SK-N-SH (cell line): ENCODE measurements around the gene NCKAP5. TPM values are rescaled to one million over a fixed set of nuclear protein-coding genes. Genes with fewer than 3 reads are reported as not detected.

Experiments used
- CTCF ChIA-PET: fragments of 300-600, 350-600 bp; formaldehyde crosslinking; extraction: SDS; loops from one replicate; lab custom pipeline; 2021; lab: Yijun Ruan, JAX
- POLR2A ChIA-PET: fragments of 350-600 bp; sonication (Branson Sonifier 250); formaldehyde crosslinking; extraction: SDS; loops from one replicate; lab custom pipeline; 2020; ENCODE audit warnings: antibody characterized with exemption, inconsistent platforms; lab: Yijun Ruan, JAX
- DNase-seq: peaks from one replicate; pipeline ENCODE4 v3.0.0; 2012
- H2AFZ ChIP-seq: fragments of 200-600 bp; sonication (generic); 2 replicates; pipeline ENCODE4 v1.8.1; 2016; ENCODE audit warnings: antibody characterized with exemption, mild to moderate bottlenecking, low read depth
- H3F3A ChIP-seq: fragments of 200-600 bp; sonication (generic); replicated peaks from 2 replicates; pipeline ENCODE3; 2016; ENCODE audit warnings: antibody characterized with exemption, mild to moderate bottlenecking; ENCODE audit not compliant: insufficient read depth
- H3K27ac ChIP-seq, 2 experiments: fragments of 200-500 bp in 1 of 2; fragments of 200-600 bp in 1 of 2; sonication (Bioruptor generic) in 1 of 2; sonication (generic), shearing (Covaris generic) in 1 of 2; 2 replicates each; pipeline versions ENCODE4 v1.5.1 to v1.6.1; 2014 to 2016; ENCODE audit warnings: low read depth in 2 of 2, inconsistent platforms in 1 of 2, low read length in 1 of 2, mild to moderate bottlenecking in 1 of 2, mixed read lengths in 1 of 2
- H3K27me3 ChIP-seq: fragments of 200-600 bp; sonication (generic), shearing (Covaris generic); 2 replicates; pipeline ENCODE4 v1.6.1; 2016; ENCODE audit warnings: mixed run types; ENCODE audit not compliant: insufficient read depth
- H3K36me3 ChIP-seq, 2 experiments: fragments of 200-500 bp in 1 of 2; fragments of 200-600 bp in 1 of 2; sonication (Bioruptor generic) in 1 of 2; sonication (generic) in 1 of 2; replicated peaks in 1 of 2; 2 replicates each; pipeline versions ENCODE3 to v1.5.1; 2014 to 2016; ENCODE audit warnings: low read length in 1 of 2, mild to moderate bottlenecking in 1 of 2; ENCODE audit not compliant: insufficient read depth in 2 of 2, control insufficient read depth in 1 of 2
- H3K4me1 ChIP-seq, 2 experiments: fragments of 200-500 bp in 1 of 2; fragments of 200-600 bp in 1 of 2; sonication (Bioruptor generic) in 1 of 2; sonication (generic), shearing (Covaris generic) in 1 of 2; 2 replicates each; pipeline versions ENCODE4 v1.5.1 to v1.6.1; 2014 to 2016; ENCODE audit warnings: low read depth in 1 of 2, low read length in 1 of 2, mixed run types in 1 of 2; ENCODE audit not compliant: insufficient read depth in 2 of 2, control insufficient read depth in 1 of 2
- H3K4me2 ChIP-seq: fragments of 200-600 bp; sonication (generic), shearing (Covaris generic); 2 replicates; pipeline ENCODE4 v1.6.1; 2017; ENCODE audit warnings: mixed run types
- H3K4me3 ChIP-seq, 2 experiments: fragments of 200-500 bp in 1 of 2; fragments of 200-600 bp in 1 of 2; sonication (Bioruptor generic) in 1 of 2; sonication (generic), shearing (Covaris generic) in 1 of 2; 2 replicates each; pipeline versions ENCODE4 v1.5.1 to v1.8.1; 2014 to 2016; ENCODE audit warnings: low read depth in 2 of 2, inconsistent platforms in 1 of 2, low read length in 1 of 2, mild to moderate bottlenecking in 1 of 2, mixed read lengths in 1 of 2, moderate library complexity in 1 of 2
- H3K79me2 ChIP-seq: fragments of 200-600 bp; sonication (generic); 2 replicates; pipeline ENCODE4 v1.8.1; 2017; ENCODE audit warnings: mild to moderate bottlenecking; ENCODE audit not compliant: insufficient read depth
- H3K9ac ChIP-seq: fragments of 200-600 bp; sonication (generic); 2 replicates; pipeline ENCODE4 v1.6.1; 2017; ENCODE audit warnings: mixed run types
- H3K9me2 ChIP-seq: fragments of 200-600 bp; sonication (generic); 2 replicates; pipeline ENCODE4 v1.6.1; 2017; ENCODE audit warnings: mixed run types
- H3K9me3 ChIP-seq: fragments of 200-600 bp; sonication (generic); 2 replicates; pipeline ENCODE4 v1.6.1; 2017; ENCODE audit warnings: mixed run types, mild to moderate bottlenecking, moderate library complexity
- H4K20me1 ChIP-seq: fragments of 200-600 bp; sonication (generic); 2 replicates; pipeline ENCODE4 v1.6.1; 2017; ENCODE audit warnings: mild to moderate bottlenecking, mixed run types; ENCODE audit not compliant: insufficient read depth
- CTCF ChIP-seq: fragments of 200-600 bp; sonication (generic); IDR thresholded peaks from 2 replicates; pipeline ENCODE4 v1.6.1; 2017; ENCODE audit warnings: antibody characterized with exemption, mild to moderate bottlenecking, moderate library complexity
- ELF1 ChIP-seq: IDR thresholded peaks from 2 replicates; pipeline ENCODE4 v1.4.0; 2012
- EZH2phosphoT487 ChIP-seq: fragments of 200-600 bp; sonication (generic); IDR thresholded peaks from 2 replicates; pipeline ENCODE4 v1.6.1; 2017; ENCODE audit warnings: low read depth, mixed run types, mild to moderate bottlenecking, antibody characterized with exemption, moderate library complexity, borderline replicate concordance
- FOXJ3 ChIP-seq: sonication (generic); formaldehyde crosslinking; IDR thresholded peaks from 2 replicates; pipeline ENCODE4 v1.5.1; 2020; ENCODE audit warnings: mild to moderate bottlenecking, missing genetic modification reagents
- FOXM1 ChIP-seq: IDR thresholded peaks from 2 replicates; pipeline ENCODE4 v1.4.0; 2012; ENCODE audit warnings: low read depth, mild to moderate bottlenecking
- GABPA ChIP-seq: IDR thresholded peaks from 2 replicates; pipeline ENCODE4 v1.4.0; 2012; ENCODE audit warnings: low read depth, mild to moderate bottlenecking
- MAX ChIP-seq: IDR thresholded peaks from 2 replicates; pipeline ENCODE4 v1.4.0; 2012; ENCODE audit warnings: low read depth
- MXI1 ChIP-seq: IDR thresholded peaks from 2 replicates; pipeline ENCODE4 v1.6.1; 2012; ENCODE audit warnings: mild to moderate bottlenecking, low read depth, low read length, improper control_type of control experiment
- RAD21 ChIP-seq: IDR thresholded peaks from 2 replicates; pipeline ENCODE4 v1.6.1; 2012; ENCODE audit warnings: mild to moderate bottlenecking, low read length
- REST ChIP-seq: IDR thresholded peaks from 2 replicates; pipeline ENCODE4 v1.6.1; 2012; ENCODE audit warnings: mild to moderate bottlenecking, low read depth, low read length, moderate library complexity
- RFX5 ChIP-seq: IDR thresholded peaks from 2 replicates; pipeline ENCODE4 v1.6.1; 2012; ENCODE audit warnings: mild to moderate bottlenecking, improper control_type of control experiment, low read length
- SIN3A ChIP-seq: IDR thresholded peaks from 2 replicates; pipeline ENCODE4 v1.6.1; 2012; ENCODE audit warnings: low read depth, mild to moderate bottlenecking, low read length, moderate library complexity, borderline replicate concordance
- USF2 ChIP-seq: fragments of 150-350 bp; IDR thresholded peaks from 2 replicates; pipeline ENCODE4 v1.6.1; 2017; ENCODE audit warnings: antibody characterized with exemption, low read length, low read depth, borderline replicate concordance
- ZBTB33 ChIP-seq: IDR thresholded peaks from 2 replicates; pipeline ENCODE4 v1.4.0; 2012; ENCODE audit warnings: low read depth, borderline replicate concordance
- WGBS: methylation state at CpG from one replicate; pipeline ENCODE4 v1.1.6; 2017; ENCODE audit warnings: low lambda C conversion rate; 5-methylcytosine and 5-hydroxymethylcytosine counted together
- polyA plus RNA-seq, 3 experiments: library from polyadenylated mRNA; depleted of rRNA; stranded (reverse); fragments of >200 nt; gene quantifications; 2 replicates each; pipeline ENCODE4 v1.2.3, GENCODE V29; 2012
- TF ChIP-seq, protein P1 (sequence below): fragments of 150-350 bp; IDR thresholded peaks from 2 replicates; pipeline ENCODE4 v1.6.1; 2016; ENCODE audit warnings: mild to moderate bottlenecking, low read depth, low read length

The NCKAP5 gene
- polyA plus RNA-seq, 1 of the 3 experiments (the other 2 are of a cell fraction): 0.02 TPM

DNA sequence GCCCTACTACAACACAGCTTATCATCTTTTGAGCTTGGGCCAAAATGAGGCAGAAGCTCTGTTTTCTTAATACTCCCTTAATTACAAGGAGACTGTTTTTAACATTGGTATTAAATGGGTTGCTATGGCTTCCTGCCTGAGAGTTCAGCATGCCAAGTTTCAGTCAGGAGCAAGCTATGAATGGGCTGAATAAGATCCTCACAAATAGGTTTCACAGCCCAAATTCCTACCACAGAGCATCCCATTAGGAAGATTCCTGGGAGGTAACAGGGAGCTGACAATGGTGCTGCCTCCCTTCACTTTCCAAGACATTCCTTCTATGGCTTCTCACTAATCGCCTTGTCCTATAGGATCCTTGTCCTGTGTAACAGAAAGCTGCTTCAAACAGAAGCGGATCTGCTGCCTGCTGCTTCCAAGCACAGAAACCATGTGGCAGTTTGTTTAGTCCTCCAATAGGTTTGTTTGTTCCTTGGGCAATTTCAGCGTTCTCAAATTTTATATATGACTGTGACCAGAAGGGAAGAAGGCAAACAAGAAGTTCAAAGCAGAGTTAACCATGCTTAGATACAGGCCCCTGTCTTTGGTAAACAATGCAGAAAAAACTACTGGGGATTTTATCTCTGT, 70.9 kb downstream of the NCKAP5 start:
- Histone ChIP-seq H3F3A (peaks cover 5% of the 10 kb centered on the region), H3K27ac (no peak overlapping the region), H3K4me2 (no peak overlapping the region), H3K9me3 (no peaks in the 10 kb centered on the region), H3K79me2 (no peaks in the 10 kb centered on the region), H3K9ac (no peak overlapping the region), H4K20me1 (no peaks in the 10 kb centered on the region), H2AFZ (no peak overlapping the region), H3K4me1 (peaks cover 3 to 51% of the 10 kb centered on the region in 2 experiments; a peak in 2 of 4 replicates), H3K27me3 (no peaks in the 10 kb centered on the region), H3K4me3 (no peak overlapping the region), H3K36me3 (no peaks in the 10 kb centered on the region), H3K9me2 (no peaks in the 10 kb centered on the region)
- DNase-seq: no peak
- 37% methylated on average over 3 of the region's 3 CpGs for WGBS
- ChIA-PET CTCF (interaction anchor here (1.0 to 2.1 kb wide), 2 partner anchors 22 to 283 kb away, joined by 3 to 7 read pairs; no protein-coding TSS in a partner anchor), POLR2A (no interaction called here)
- TF ChIP-seq MAX (no peak), SIN3A (no peak), FOXM1 (no peak), FOXJ3 (CRISPR knock-in tag) (no peak), GABPA (no peak), RFX5 (no peak)
- TF ChIP-seq, protein P1, sequence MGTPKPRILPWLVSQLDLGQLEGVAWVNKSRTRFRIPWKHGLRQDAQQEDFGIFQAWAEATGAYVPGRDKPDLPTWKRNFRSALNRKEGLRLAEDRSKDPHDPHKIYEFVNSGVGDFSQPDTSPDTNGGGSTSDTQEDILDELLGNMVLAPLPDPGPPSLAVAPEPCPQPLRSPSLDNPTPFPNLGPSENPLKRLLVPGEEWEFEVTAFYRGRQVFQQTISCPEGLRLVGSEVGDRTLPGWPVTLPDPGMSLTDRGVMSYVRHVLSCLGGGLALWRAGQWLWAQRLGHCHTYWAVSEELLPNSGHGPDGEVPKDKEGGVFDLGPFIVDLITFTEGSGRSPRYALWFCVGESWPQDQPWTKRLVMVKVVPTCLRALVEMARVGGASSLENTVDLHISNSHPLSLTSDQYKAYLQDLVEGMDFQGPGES: no peak

GRCh38 chr2:133496501-133497269, 71.6 kb downstream of the NCKAP5 start:
- no peak overlapping the region for H3K4me2 ChIP-seq
- WGBS: 39% methylated on average over 3 of the region's 3 CpGs
- no peak overlapping the region for H3K4me3 ChIP-seq
- TF ChIP-seq ZBTB33 (no peak), ELF1 (no peak), REST (no peak), CTCF (no peak), RAD21 (no peak), MXI1 (no peak), EZH2phosphoT487 (no peak), USF2 (no peak)
- H3K9me3 ChIP-seq: no peaks in the 10 kb centered on the region
- no peaks in the 10 kb centered on the region for H3K27me3 ChIP-seq
- no peak for DNase-seq
- H3K79me2 ChIP-seq: no peaks in the 10 kb centered on the region
- peaks cover 3 to 49% of the 10 kb centered on the region in 2 experiments; a peak in 2 of 4 replicates for H3K4me1 ChIP-seq
- no peaks in the 10 kb centered on the region for H4K20me1 ChIP-seq
- H2AFZ ChIP-seq: no peak overlapping the region
- H3K27ac ChIP-seq: no peak overlapping the region
- H3F3A ChIP-seq: peaks cover 5% of the 10 kb centered on the region
- H3K9me2 ChIP-seq: no peaks in the 10 kb centered on the region
- ChIA-PET POLR2A (no interaction called here), CTCF (interaction anchor here (1.0 to 2.1 kb wide), 2 partner anchors 22 to 283 kb away, joined by 3 to 7 read pairs; no protein-coding TSS in a partner anchor)
- H3K36me3 ChIP-seq: no peaks in the 10 kb centered on the region
- no peak overlapping the region for H3K9ac ChIP-seq
